ENCODE results near the gene SLC2A9.

Gene SLC2A9

DNA sequence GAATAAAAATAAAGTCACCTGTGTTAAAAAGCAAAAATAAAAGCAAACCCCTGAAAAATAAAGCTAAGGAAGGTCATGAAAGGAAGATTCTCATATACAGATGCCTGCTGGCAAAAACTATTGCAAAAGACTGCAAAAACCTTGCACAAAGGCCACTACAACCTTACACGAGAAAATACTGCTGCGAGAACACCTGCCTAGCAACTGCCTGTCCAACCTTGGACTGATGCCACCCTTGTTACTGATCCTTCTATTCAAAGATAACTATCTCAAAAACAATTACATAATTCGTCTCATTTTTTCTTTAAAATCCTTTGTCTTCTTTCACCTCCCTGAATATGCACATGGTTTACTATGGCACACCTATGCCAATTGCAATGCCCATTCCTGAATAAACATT is 49.6 kb downstream of the SLC2A9 start:
- no peak overlapping the region for H3K4me3 ChIP-seq (ENCODE audit: control insufficient read depth, low read depth, low read length)
- DNase-seq (ENCODE audit: low read depth) = no peak
- TF ChIP-seq, protein P1, sequence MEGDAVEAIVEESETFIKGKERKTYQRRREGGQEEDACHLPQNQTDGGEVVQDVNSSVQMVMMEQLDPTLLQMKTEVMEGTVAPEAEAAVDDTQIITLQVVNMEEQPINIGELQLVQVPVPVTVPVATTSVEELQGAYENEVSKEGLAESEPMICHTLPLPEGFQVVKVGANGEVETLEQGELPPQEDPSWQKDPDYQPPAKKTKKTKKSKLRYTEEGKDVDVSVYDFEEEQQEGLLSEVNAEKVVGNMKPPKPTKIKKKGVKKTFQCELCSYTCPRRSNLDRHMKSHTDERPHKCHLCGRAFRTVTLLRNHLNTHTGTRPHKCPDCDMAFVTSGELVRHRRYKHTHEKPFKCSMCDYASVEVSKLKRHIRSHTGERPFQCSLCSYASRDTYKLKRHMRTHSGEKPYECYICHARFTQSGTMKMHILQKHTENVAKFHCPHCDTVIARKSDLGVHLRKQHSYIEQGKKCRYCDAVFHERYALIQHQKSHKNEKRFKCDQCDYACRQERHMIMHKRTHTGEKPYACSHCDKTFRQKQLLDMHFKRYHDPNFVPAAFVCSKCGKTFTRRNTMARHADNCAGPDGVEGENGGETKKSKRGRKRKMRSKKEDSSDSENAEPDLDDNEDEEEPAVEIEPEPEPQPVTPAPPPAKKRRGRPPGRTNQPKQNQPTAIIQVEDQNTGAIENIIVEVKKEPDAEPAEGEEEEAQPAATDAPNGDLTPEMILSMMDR (IDR thresholded peaks at IDR 0.05; ENCODE audit: control insufficient read depth, insufficient read depth, low read depth, low read length, missing control alignments) = no peak

DNA sequence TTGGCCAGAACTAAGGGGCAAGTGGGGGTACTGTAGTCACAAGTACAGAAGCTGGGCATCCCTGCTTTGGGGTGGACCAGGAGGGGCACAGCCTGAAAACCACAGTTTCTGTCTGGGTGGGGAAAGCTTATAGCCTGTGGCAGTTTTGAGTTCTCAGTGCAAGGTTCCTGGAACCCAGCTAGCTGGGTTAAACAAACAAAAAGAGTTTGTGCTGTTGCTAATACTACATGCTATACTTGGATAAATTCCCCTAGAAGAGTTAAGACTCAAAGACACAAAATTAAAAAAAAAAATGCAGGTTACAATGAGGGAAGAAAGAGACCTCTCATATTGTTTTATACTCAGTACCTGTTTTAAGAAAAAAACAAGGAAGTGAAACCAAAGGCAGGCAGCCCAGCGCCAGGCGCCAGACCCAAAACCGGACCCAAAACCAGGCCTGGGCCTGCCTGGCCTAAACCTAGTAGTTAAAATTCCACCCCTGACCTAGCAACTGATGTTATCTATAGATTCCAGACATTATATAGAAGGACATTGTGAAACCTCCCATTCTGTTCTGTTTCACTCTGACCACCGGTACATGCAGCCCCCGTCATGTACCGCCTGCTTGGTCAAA is 50.8 kb downstream of the SLC2A9 start:
- TF ChIP-seq, protein P1 (IDR thresholded peaks at IDR 0.05; ENCODE audit: control insufficient read depth, insufficient read depth, low read depth, low read length, missing control alignments) = no peak
- H3K4me3 ChIP-seq (ENCODE audit: control insufficient read depth, low read depth, low read length) = no peak overlapping the region
- no peak for DNase-seq (ENCODE audit: low read depth)

DNA sequence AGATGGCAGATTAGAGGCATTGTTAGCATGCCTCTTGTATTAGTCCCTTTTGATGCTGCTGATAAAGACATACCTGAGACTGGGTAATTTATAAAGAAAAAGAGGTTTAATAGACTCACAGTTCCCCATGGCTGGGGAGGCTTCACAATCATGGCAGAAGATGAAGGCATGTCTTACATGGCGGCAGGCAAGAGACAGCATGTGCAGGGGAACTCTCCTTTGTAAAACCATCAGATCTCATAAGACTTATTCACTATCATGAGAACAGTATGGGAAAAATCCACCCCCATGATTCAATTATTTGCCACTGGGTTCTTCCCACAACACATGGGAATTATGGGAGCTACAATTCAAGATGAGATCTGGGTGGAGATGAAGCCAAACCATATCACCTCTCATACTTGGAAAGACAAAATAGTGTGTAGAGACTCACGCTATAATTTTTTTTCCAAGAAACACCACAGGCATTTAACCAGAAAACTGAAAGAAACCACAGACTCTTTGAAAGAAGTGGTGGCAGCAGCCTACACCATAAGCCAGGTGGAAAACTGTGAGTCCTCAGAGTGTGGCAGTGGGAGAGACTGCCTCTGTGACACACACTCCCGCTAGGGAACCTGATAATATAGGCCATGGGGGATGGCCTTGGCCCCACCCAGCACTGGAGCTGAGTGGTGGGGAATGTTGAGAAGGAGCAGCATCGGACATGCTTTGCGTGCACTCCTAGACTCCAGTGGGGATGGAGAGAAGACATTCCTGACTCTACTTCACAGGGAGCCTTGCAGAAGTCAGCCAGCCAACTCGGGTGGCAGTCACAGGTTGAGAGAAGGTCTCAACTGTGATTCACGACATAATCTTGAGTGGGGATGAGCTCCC is 51.5 kb downstream of the SLC2A9 start:
- no peak overlapping the region for H3K4me3 ChIP-seq (ENCODE audit: control insufficient read depth, low read depth, low read length)
- no peak for DNase-seq (ENCODE audit: low read depth)
- TF ChIP-seq, protein P1 (IDR thresholded peaks at IDR 0.05; ENCODE audit: control insufficient read depth, insufficient read depth, low read depth, low read length, missing control alignments) = no peak

DNA sequence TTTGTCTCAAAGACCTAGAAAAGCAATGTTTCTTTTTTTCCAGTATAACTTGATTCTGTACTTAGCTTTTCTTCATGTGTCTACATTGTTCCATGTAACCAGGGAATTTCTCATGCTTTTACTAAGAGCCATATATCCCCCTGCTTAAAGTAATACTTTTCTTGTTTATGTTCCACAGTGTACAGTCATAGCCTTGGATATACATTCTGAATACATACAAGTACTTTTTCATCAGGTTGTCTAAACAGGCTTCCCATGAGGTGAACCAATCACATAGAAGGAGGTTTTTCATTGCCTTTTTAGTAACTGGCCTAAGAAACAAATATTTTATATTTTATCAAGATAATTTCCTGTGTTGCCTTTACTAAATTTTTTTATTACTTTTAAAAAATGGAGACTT is 52.8 kb downstream of the SLC2A9 start:
- TF ChIP-seq, protein P1 (IDR thresholded peaks at IDR 0.05; ENCODE audit: control insufficient read depth, insufficient read depth, low read depth, low read length, missing control alignments) = no peak
- no peak for DNase-seq (ENCODE audit: low read depth)
- no peak overlapping the region for H3K4me3 ChIP-seq (ENCODE audit: control insufficient read depth, low read depth, low read length)

DNA sequence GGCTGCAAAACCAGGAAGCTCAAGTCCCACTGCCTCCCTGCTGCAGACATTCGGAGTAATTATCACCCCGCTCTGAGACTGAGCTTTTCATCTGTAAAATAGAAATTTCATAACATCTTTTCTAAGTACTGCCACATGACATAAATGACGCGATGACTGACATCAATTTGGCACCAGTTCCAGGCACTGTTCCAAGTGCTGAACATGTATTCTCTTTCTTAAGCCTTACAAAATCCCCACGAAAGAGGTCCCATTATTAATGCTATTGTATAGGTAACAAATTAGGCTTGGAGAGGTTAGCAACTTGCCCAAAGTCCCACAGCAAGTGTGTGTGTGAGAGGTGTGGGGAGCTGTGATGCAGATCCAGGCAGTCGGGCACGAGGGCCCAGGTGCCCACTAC is 56.4 kb downstream of the SLC2A9 start:
- TF ChIP-seq, protein P1 (IDR thresholded peaks at IDR 0.05; ENCODE audit: control insufficient read depth, insufficient read depth, low read depth, low read length, missing control alignments) = no peak
- no peak overlapping the region for H3K4me3 ChIP-seq (ENCODE audit: control insufficient read depth, low read depth, low read length)
- no peak for DNase-seq (ENCODE audit: low read depth)

DNA sequence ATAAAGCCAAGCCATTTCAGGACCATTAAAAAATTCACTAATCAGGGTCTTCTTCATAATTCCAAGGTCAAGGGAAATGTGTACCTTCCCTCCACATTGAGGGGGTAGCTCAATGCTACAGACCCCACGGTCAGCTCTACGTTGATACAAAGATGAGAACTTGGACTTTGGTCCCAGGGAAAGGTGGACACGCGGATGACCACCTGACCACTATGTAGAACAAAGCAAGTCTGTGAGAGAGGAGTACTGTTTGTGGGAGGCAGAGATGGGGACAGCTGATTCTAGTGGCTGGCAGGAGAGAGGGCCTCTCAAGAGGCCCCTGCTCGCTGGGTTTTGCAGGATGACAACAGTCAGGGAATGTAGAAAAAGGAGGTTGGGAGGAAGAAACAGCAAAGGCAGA is 58.0 kb downstream of the SLC2A9 start:
- TF ChIP-seq, protein P1 (IDR thresholded peaks at IDR 0.05; ENCODE audit: control insufficient read depth, insufficient read depth, low read depth, low read length, missing control alignments) = no peak
- no peak for DNase-seq (ENCODE audit: low read depth)
- H3K4me3 ChIP-seq (ENCODE audit: control insufficient read depth, low read depth, low read length) = no peak overlapping the region

Data from AG09309 (cell line).